KMS-11 (cell line): ENCODE data around the gene ALG2.

Experiments
- H2AFZ ChIP-seq: fragments of 200-600 bp; sonication (generic); 2 replicates; pipeline ENCODE4 v1.6.1; 2016; ENCODE audit warnings: antibody characterized with exemption, mixed run types, low read depth
- H3K27ac ChIP-seq: fragments of 200-600 bp; sonication (generic); 2 replicates; pipeline ENCODE4 v1.6.1; 2016; ENCODE audit warnings: mild to moderate bottlenecking, mixed run types
- H3K27me3 ChIP-seq: fragments of 200-600 bp; sonication (generic); 2 replicates; pipeline ENCODE4 v1.6.1; 2017; ENCODE audit warnings: mild to moderate bottlenecking, low read depth, mixed run types, moderate library complexity; ENCODE audit not compliant: insufficient read depth
- H3K36me3 ChIP-seq: fragments of 200-600 bp; sonication (generic); 2 replicates; pipeline ENCODE4 v1.6.1; 2017; ENCODE audit warnings: mild to moderate bottlenecking, mixed run types; ENCODE audit not compliant: insufficient read depth
- H3K4me1 ChIP-seq: fragments of 200-600 bp; sonication (generic); 2 replicates; pipeline ENCODE4 v1.6.1; 2016; ENCODE audit warnings: mild to moderate bottlenecking, low read depth, mixed run types; ENCODE audit not compliant: poor library complexity, severe bottlenecking
- H3K4me2 ChIP-seq: fragments of 200-600 bp; sonication (generic); 2 replicates; pipeline ENCODE4 v1.7.0; 2016; ENCODE audit warnings: mild to moderate bottlenecking, mixed run types
- H3K4me3 ChIP-seq: fragments of 200-600 bp; sonication (generic); IDR thresholded peaks from 2 replicates; pipeline ENCODE4 v1.6.1; 2017; ENCODE audit warnings: low read depth, low read length, mixed read lengths; ENCODE audit not compliant: insufficient read depth
- H3K79me2 ChIP-seq: fragments of 200-600 bp; sonication (generic); 2 replicates; pipeline ENCODE4 v1.6.1; 2016; ENCODE audit warnings: low read depth, mixed run types; ENCODE audit not compliant: insufficient read depth
- H3K9ac ChIP-seq: fragments of 200-600 bp; sonication (generic); 2 replicates; pipeline ENCODE4 v1.6.1; 2016; ENCODE audit warnings: mild to moderate bottlenecking, mixed run types
- H4K20me1 ChIP-seq: fragments of 200-600 bp; sonication (generic); 2 replicates; pipeline ENCODE4 v1.6.1; 2016; ENCODE audit warnings: mild to moderate bottlenecking, mixed run types; ENCODE audit not compliant: insufficient read depth
- CTCF ChIP-seq: fragments of 200-600 bp; sonication (generic); conservative IDR thresholded peaks from 2 replicates; pipeline ENCODE4 v1.6.1; 2017; ENCODE audit warnings: low read depth, mild to moderate bottlenecking, antibody characterized with exemption, low read length, moderate library complexity, mixed read lengths

Gene ALG2

GRCh38 chr9:99221266-99221620 is 499 bp downstream of the ALG2 start:
- H3K9ac ChIP-seq, result peak overlapping the region; percentile 80
- peak overlapping the region; percentile 82 for H3K27ac ChIP-seq
- H3K27me3 ChIP-seq, result no peaks in the 10 kb centered on the region
- no peak for TF ChIP-seq CTCF
- H3K36me3 ChIP-seq, result 0 out of 2 replicates have a peak, but pooled peaks cover 4% of the 10 kb centered on the region
- H2AFZ ChIP-seq, result peak overlapping the region; percentile 65
- H3K4me1 ChIP-seq, result peaks cover 36% of the 10 kb centered on the region
- H3K79me2 ChIP-seq, result peaks cover 86% of the 10 kb centered on the region
- H3K4me2 ChIP-seq, result peak overlapping the region; percentile 98
- no peak overlapping the region for H3K4me3 ChIP-seq
- no peaks in the 10 kb centered on the region; the same call in 1 of the 2 replicates for H4K20me1 ChIP-seq

GRCh38 chr9:99220011-99220410 is 1.7 kb downstream of the ALG2 start:
- Histone ChIP-seq H3K36me3 (0 out of 2 replicates have a peak, but pooled peaks cover 4% of the 10 kb centered on the region), H2AFZ (no peak overlapping the region), H3K9ac (no peak overlapping the region), H3K79me2 (peaks cover 80% of the 10 kb centered on the region), H3K4me3 (no peak overlapping the region), H3K4me2 (peak overlapping the region; percentile 98), H3K27ac (no peak overlapping the region), H3K27me3 (no peaks in the 10 kb centered on the region), H3K4me1 (peaks cover 36% of the 10 kb centered on the region), H4K20me1 (no peaks in the 10 kb centered on the region; the same call in 1 of the 2 replicates)
- TF ChIP-seq CTCF, result no peak

- Histone ChIP-seq H3K36me3 (0 out of 2 replicates have a peak, but pooled peaks cover 4% of the 10 kb centered on the region), H3K27me3 (no peaks in the 10 kb centered on the region), H3K27ac (no peak overlapping the region), H2AFZ (no peak overlapping the region), H3K4me1 (peaks cover 13% of the 10 kb centered on the region), H3K79me2 (peaks cover 41% of the 10 kb centered on the region), H3K4me2 (no peak overlapping the region), H4K20me1 (no peaks in the 10 kb centered on the region), H3K9ac (no peak overlapping the region), H3K4me3 (no peak overlapping the region)
- no peak for TF ChIP-seq CTCF
These were observed 5.7 kb downstream of the ALG2 start for GRCh38 chr9:99216073-99216472.

GRCh38 chr9:99213197-99213596 is 8.5 kb downstream of the ALG2 start:
- no peaks in the 10 kb centered on the region for H3K4me1 ChIP-seq
- H3K27ac ChIP-seq, result no peak overlapping the region
- H4K20me1 ChIP-seq, result no peaks in the 10 kb centered on the region
- no peak overlapping the region for H2AFZ ChIP-seq
- H3K4me3 ChIP-seq, result no peak overlapping the region
- 0 out of 2 replicates have a peak, but pooled peaks cover 4% of the 10 kb centered on the region for H3K36me3 ChIP-seq
- no peaks in the 10 kb centered on the region for H3K27me3 ChIP-seq
- TF ChIP-seq CTCF, result no peak
- no peak overlapping the region for H3K9ac ChIP-seq
- H3K79me2 ChIP-seq, result peaks cover 13% of the 10 kb centered on the region; the same call in 1 of the 2 replicates
- H3K4me2 ChIP-seq, result no peak overlapping the region

- Histone ChIP-seq H4K20me1 (no peaks in the 10 kb centered on the region), H3K36me3 (no peaks in the 10 kb centered on the region)
These were observed 10.0 kb downstream of the ALG2 start for GRCh38 chr9:99211746-99212145.

More at GRCh38 chr9:99211746-99212145, 10.0 kb downstream of the ALG2 start:
- no peak overlapping the region for H3K9ac ChIP-seq
- H3K4me2 ChIP-seq, result no peak overlapping the region
- TF ChIP-seq CTCF, result 0 out of 2 replicates have a peak, but pooled peaks have one; percentile 11
- no peak overlapping the region for H2AFZ ChIP-seq
- H3K4me1 ChIP-seq, result no peaks in the 10 kb centered on the region
- peaks cover 5% of the 10 kb centered on the region; the same call in 1 of the 2 replicates for H3K79me2 ChIP-seq
- no peak overlapping the region for H3K27ac ChIP-seq
- H3K27me3 ChIP-seq, result no peaks in the 10 kb centered on the region
- H3K4me3 ChIP-seq, result no peak overlapping the region
